GM21423 (cell line): ENCODE measurements around the gene CPSF4L.
"Not testable (repeated sequence)": the region's sequence is repeated elsewhere in the genome, so short reads cannot be mapped to it uniquely, and the experiment has no call there.

ENCODE experiments used
- ATAC-seq: cut with Tn5 transposase; IDR thresholded peaks from one replicate; pipeline ENCODE4 v1.9.1; 2021; ENCODE audit warnings: mild to moderate bottlenecking, moderate library complexity; ENCODE audit not compliant: unreplicated experiment

The CPSF4L gene

GRCh38 chr17:73269791-73270190 lies 8.1 kb upstream of the CPSF4L start:
- ATAC-seq = no peak

- ATAC-seq = no peak
Measured at GRCh38 chr17:73269329-73269615, 7.6 kb upstream of the CPSF4L start.

- no peak for ATAC-seq
Measured at GRCh38 chr17:73268582-73269328, 7.1 kb upstream of the CPSF4L start.

DNA sequence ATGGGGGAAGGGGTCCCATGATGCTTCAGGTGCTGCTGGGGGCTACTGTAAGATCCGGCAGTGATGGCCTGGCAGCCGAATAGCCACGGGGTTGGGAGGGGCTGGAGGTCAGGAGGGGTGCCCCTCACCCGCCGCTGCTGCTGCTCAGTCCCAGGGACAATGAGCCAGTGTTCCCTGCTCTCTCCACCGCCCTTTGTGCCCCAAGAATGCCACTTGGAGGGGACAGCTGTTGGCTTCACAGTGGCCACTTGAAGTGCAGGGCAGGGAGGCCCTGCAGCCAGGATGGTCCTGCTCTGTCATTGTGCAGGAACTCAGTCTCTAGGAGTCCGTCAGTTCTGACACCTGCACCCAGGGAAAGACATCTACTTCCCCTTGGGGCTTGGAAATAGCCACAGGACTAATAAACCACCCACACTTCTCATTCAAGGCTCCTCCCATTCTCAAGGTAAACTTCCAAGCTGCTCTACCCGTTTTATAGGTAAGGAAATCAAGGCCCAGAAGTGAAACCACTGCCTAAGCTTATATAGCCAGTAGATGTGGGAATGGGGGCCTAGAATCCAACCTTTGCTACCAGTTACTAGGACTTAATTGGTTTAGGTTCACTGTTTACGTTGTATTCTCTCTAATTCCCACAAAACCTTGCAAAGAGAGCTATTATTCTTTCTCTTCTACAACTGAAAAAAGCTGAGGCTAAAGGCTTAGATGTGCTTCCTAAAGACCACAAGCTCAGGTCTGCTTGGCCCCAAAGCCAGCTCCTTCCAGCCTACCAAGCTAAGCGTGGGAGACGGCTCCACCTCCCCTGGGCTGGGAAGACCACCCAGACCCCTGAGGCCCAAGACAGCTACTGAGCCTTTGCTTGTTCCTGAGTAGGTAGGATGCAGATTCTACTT lies 6.2 kb upstream of the CPSF4L start:
- no peak for ATAC-seq

DNA sequence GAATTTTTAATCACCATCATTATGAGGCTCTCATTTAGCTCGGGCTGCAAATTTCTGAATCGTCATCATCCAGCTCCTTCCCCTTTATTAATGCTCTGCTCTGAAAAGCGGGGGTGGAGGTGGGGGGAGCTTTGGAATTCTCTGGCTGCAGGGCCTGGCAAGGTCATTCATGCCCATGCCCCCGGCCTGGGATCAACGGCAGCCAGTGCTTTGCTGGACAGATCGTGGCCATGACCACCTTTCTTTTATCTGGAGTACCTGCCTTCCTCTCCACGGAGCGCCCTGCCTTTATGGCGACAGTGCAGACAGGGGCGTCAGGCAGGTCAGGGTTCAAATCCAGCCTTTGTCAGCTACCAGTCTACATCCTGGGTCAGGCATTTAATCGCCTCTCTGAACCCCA lies 5.1 kb upstream of the CPSF4L start:
- ATAC-seq = no peak

GRCh38 chr17:73265646-73266640 lies 4.3 kb upstream of the CPSF4L start:
- no peak for ATAC-seq

DNA sequence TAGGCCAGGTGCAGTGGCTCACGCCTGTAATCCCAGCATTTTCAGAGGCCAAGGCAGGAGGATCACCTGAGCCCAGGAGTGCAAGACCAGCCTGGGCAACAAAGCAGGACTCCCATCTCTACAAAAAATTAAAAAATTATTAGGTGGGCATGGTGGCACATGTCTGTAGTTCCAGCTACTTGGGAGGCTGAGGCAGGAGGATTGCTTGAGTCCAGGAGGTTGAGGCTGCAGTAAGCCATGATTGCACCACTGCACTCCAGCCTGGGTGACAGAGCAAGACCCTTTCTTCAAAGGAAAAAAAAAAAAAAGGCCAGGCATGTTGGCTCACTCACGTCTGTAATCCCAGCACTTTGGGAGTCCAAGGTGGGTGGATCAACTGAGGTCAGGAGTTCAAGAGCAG lies 2.8 kb upstream of the CPSF4L start:
- not testable (repeated sequence) for ATAC-seq

DNA sequence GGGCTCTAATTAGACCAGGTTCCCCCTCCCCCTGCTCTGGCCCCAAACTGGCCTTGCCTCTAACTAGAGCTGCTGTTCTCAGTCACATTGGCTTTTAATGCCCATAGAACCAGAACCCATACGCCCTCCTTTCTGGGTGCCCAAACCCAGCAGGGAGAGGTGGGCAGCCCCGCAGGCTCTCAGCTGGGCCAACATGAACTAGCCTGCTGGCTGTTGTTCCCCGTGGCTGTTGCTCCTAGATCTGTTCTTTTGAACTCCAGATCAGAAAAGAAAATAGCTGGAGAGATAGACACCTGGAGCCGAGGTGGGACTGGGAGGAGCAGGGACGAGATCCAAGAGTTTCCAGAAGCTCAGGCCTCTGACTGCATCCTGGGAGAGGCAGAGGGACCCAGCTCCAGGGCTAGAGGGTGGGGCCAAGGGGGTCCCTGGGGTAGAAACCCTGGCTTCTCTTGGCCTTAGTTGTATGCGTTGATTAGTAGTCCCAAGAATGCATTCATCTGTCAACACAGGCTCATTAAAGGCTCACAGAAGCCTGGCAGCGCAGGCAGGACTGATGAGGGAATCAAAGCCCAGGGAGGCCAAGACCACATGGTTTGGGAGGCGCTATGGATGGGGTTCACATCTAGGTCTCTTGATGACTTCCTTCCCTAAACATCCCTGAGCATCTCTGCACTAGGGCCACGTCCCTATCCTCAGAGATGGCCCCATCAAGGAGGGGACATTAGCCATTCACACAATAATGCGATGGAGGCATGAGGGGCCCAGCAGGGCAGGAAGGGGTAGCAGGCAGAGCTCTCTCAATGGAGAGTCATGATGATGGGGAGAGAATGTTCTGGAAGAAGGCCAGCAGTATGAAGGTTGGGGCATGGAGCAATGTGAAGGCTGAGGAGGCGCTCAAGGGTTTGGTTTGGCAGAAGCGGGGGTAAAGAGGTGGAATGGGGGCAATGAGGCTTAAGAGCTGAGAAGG lies 1.3 kb upstream of the CPSF4L start:
- no peak for ATAC-seq

GRCh38 chr17:73261952-73262675 lies 434 bp upstream of the CPSF4L start:
- no peak for ATAC-seq

DNA sequence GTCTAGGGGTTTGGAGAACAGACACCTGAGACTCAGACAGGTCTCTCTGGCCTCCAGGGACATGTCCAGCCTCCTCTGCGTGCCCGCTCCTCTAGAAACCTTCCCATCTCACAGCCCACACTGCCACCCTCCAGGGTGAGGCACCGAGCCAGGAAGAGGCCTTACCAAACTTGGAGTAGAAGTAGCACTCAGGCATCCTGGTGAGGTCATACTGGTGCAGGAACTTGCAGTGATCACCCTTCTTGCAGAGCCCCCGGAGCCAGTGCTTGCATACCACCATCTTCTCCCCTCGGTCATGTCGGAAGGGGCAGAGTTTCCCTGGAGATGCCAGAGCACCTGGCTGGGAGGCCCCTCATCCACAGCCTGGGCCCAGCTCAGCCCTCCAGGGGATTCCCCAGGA lies 4.2 kb downstream of the CPSF4L start:
- ATAC-seq = no peak

- ATAC-seq = no peak
Measured at GRCh38 chr17:73256220-73256619, 5.5 kb downstream of the CPSF4L start.

- ATAC-seq = no peak
Measured at GRCh38 chr17:73255671-73256181, 6.0 kb downstream of the CPSF4L start.

GRCh38 chr17:73251871-73252270 lies 9.8 kb downstream of the CPSF4L start:
- no peak for ATAC-seq

DNA sequence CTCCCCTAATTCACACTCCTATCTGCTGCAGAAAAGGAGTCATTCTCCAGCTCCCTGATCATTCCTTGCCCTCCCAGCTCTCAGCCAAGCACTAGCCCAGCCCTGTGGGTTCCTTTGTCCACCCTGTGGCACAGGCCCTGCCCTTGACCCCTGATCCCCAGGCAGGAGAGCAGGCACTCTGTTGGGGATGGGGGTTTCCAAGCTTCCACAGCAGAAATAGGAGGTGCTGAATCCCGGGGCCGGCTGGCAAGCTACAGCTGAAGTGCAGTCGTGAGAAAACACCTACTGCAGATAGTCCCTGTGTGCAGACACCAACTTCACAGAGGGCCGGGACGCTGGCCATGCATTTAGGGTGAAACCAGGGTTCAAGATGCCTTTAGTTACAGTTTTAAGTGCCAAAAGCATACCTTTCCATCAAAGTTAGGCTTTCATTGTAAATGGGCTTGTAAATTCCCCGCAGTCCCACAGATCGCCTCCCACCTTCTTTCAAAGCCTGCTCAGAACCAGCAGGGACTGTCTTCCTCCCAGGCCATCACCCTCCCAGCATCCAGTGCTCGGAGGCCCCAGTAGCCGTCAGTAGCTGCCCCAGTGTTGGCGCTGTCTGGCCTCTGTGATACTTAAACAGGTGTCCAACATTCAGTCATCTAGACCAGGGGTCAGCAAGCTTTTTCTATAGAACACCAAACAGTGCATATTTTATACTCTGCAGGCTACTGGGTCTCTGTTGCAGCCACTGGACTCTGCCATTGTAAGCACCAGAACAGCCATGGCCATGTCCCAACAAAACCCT lies 10.6 kb downstream of the CPSF4L start:
- no peak for ATAC-seq

GRCh38 chr17:73249700-73250099 lies 12.0 kb downstream of the CPSF4L start:
- ATAC-seq = no peak

DNA sequence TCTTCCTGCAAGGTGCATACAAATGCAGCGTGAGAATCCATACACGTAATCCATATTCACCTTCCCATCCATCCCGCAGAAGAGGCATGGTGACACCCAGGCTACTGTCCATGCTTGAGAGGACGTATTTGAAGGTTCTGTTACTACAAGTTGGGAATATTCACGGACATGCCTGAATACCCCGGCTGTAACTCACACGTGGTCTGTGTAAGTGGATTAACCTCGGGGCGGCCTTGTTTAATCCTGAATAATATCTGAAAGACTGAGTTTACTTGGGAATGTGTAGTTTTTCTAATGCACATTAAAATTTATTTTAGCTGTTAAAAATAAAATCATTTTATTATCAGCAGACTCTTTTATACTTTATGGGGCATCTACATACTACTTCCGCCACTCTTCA lies 13.1 kb downstream of the CPSF4L start:
- no peak for ATAC-seq

- no peak for ATAC-seq
Measured at GRCh38 chr17:73247726-73248125, 14.0 kb downstream of the CPSF4L start.

DNA sequence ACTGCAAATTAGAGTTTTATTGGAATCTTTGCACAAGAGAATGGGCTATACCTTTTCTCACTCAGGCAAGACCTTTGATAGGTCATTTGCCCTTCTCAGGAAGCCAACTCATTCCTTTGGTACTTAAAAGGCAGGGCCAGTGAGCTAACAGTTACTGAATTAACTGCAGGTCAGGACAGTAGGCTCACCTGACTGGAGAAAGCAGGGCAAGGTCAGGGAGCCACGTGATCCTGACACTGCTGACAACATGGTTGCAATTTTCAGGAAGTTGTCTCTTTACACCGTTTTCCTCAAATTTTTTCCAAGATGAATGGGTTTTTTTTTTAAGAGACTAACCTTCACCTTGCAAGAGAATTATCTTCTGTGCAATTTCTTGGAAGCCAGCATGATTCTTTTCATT lies 21.1 kb downstream of the CPSF4L start:
- ATAC-seq = no peak
